H1 (cell line): ENCODE results near the gene SH3YL1.

Experiments used
- CEBPB ChIP-seq: IDR thresholded peaks from 2 replicates; pipeline ENCODE4 v1.6.1; 2012; ENCODE audit warnings: low read depth, low read length
- CHD2 ChIP-seq: IDR thresholded peaks from 2 replicates; pipeline ENCODE4 v1.6.1; 2012; ENCODE audit warnings: low read length, improper control_type of control experiment
- CTCF ChIP-seq, 3 experiments: IDR thresholded peaks; 1 replicate in 2 of 3; 2 replicates in 1 of 3; pipeline versions ENCODE4 v1.5.1 to v1.6.1; 2011; ENCODE audit warnings: low read length in 3 of 3, mild to moderate bottlenecking in 3 of 3, inconsistent platforms in 2 of 3, low read depth in 1 of 3, moderate library complexity in 1 of 3; ENCODE audit not compliant: insufficient read depth in 1 of 3; ENCODE audit errors: control extremely low read depth in 1 of 3
- EP300 ChIP-seq, 2 experiments: IDR thresholded peaks; 1 replicate in 1 of 2; 2 replicates in 1 of 2; pipeline ENCODE4 v1.6.1; 2011 to 2012; ENCODE audit warnings: low read depth in 2 of 2, low read length in 2 of 2, mild to moderate bottlenecking in 2 of 2, borderline replicate concordance in 1 of 2, inconsistent platforms in 1 of 2, moderate library complexity in 1 of 2
- EZH2 ChIP-seq: fragments of 200-600 bp; sonication (generic); IDR thresholded peaks from 2 replicates; pipeline ENCODE4 v1.7.1; 2012; ENCODE audit warnings: low read depth, mild to moderate bottlenecking, moderate library complexity, low read length, inconsistent platforms; ENCODE audit not compliant: severe bottlenecking
- HDAC2 ChIP-seq, 2 experiments: fragments of 300-600 bp in 1 of 2; sonication (generic) in 1 of 2; IDR thresholded peaks; 2 replicates each; pipeline ENCODE4 v1.6.1; 2011 to 2012; ENCODE audit warnings: low read depth in 2 of 2, low read length in 2 of 2, mild to moderate bottlenecking in 2 of 2, moderate library complexity in 2 of 2, borderline replicate concordance in 1 of 2, inconsistent platforms in 1 of 2
- MAX ChIP-seq: IDR thresholded peaks from 2 replicates; pipeline ENCODE4 v1.6.1; 2012; ENCODE audit warnings: inconsistent platforms
- POLR2A ChIP-seq, 2 experiments: IDR thresholded peaks; 1 replicate in 1 of 2; 2 replicates in 1 of 2; pipeline ENCODE4 v1.6.1; 2011; ENCODE audit warnings: low read depth in 2 of 2, low read length in 2 of 2, mild to moderate bottlenecking in 2 of 2; ENCODE audit errors: control extremely low read depth in 1 of 2
- POLR2AphosphoS5 ChIP-seq: IDR thresholded peaks from 2 replicates; pipeline ENCODE4 v1.6.1; 2011; ENCODE audit warnings: low read depth, low read length
- SAP30 ChIP-seq: fragments of 300-600 bp; sonication (generic); IDR thresholded peaks from 2 replicates; pipeline ENCODE4 v1.7.1; 2012; ENCODE audit warnings: low read length, moderate library complexity, mild to moderate bottlenecking, inconsistent platforms; ENCODE audit not compliant: insufficient read depth, insufficient replicate concordance
- SP1 ChIP-seq: IDR thresholded peaks from 2 replicates; pipeline ENCODE4 v1.6.1; 2011; ENCODE audit warnings: low read depth, low read length

- TF ChIP-seq CTCF (IDR thresholded peaks at IDR 0.05; ENCODE audit: control extremely low read depth in 1 of 3, insufficient read depth in 1 of 3, low read depth in 1 of 3, low read length in 3 of 3) (no peak), CEBPB (no peak), SP1 (no peak), POLR2AphosphoS5 (no peak), EP300 (IDR thresholded peaks at IDR 0.05; ENCODE audit: borderline replicate concordance in 1 of 2, low read depth in 2 of 2, low read length in 2 of 2) (no peak), POLR2A (IDR thresholded peaks at IDR 0.05; ENCODE audit: control extremely low read depth in 1 of 2, low read depth in 2 of 2, low read length in 2 of 2) (no peak), HDAC2 (IDR thresholded peaks at IDR 0.05; ENCODE audit: borderline replicate concordance in 1 of 2, low read depth in 2 of 2, low read length in 2 of 2) (no peak), SAP30 (no peak), CHD2 (no peak), MAX (no peak), EZH2 (no peak)
Measured at GRCh38 chr2:268323-268722, 4.5 kb upstream of the SH3YL1 start.
